Renal cortex interstitium (tissue), 15 donors: ENCODE data around the gene ZNF136. TPM values are rescaled to one million over a fixed set of nuclear protein-coding genes. Genes with fewer than 3 reads are reported as not detected.
A peak's percentile ranks its signal among the peaks of the same experiment; 100 is the strongest.

ENCODE experiments used
- DNase-seq, 11 donors: peaks; one replicate each; pipeline ENCODE4 v3.0.0-alpha.2; 2013; ENCODE audit warnings: low read depth in 9 of 11, low spot score in 4 of 11; ENCODE audit errors: extremely low read depth in 1 of 11
- long read RNA-seq, 16 experiments: transcript quantifications; one replicate each; lab custom pipeline, GENCODE V29; 2026
- polyA plus RNA-seq, 3 donors: library from polyadenylated mRNA; unstranded; fragments of 120-200 nt; gene quantifications; one replicate each; pipeline ENCODE4 v1.2.1, GENCODE V29; 2013; ENCODE audit not compliant: insufficient read length in 3 of 3

Gene ZNF136
- 10 to 100 TPM; 16.3 to 18.9 (median 18.4) TPM for polyA plus RNA-seq
- long read RNA-seq, donor 1, partial matches to known transcripts, result 0 of 1 reads
- long read RNA-seq, donor 1, other reads (novel, unspliced or antisense), result 0 of 1 reads
- long read RNA-seq, donor 2, partial matches to known transcripts, result 0 of 3 reads
- long read RNA-seq, donor 2, other reads (novel, unspliced or antisense), result 0 of 3 reads
- long read RNA-seq, donor 3, partial matches to known transcripts, result 0 of 5 reads
- long read RNA-seq, donor 3, other reads (novel, unspliced or antisense), result 0 of 5 reads
- long read RNA-seq, donor 4, partial matches to known transcripts, result 0 of 2 reads
- long read RNA-seq, donor 4, other reads (novel, unspliced or antisense), result 0 of 2 reads
- long read RNA-seq, donor 5, result 0 reads
- long read RNA-seq, donor 6, partial matches to known transcripts, result 0 of 2 reads
- long read RNA-seq, donor 6, other reads (novel, unspliced or antisense), result 0 of 2 reads
- long read RNA-seq, donor 7, transcript ZNF136-201 (4 exons, 3,643 nt), result major isoform, 5 of 6 reads
- long read RNA-seq, donor 7, partial matches to known transcripts, result 0 of 6 reads
- long read RNA-seq, donor 7, other reads (novel, unspliced or antisense), result 0 of 6 reads
- long read RNA-seq, donor 8, result 0 reads
- long read RNA-seq, donor 9, partial matches to known transcripts, result 0 of 2 reads
- long read RNA-seq, donor 9, other reads (novel, unspliced or antisense), result 0 of 2 reads
- long read RNA-seq, donor 10, partial matches to known transcripts, result 0 of 4 reads
- long read RNA-seq, donor 10, other reads (novel, unspliced or antisense), result 0 of 4 reads
- long read RNA-seq, donor 11, partial matches to known transcripts, result 0 of 2 reads
- long read RNA-seq, donor 11, other reads (novel, unspliced or antisense), result 0 of 2 reads
- long read RNA-seq, donor 12, partial matches to known transcripts, result 0 of 1 reads
- long read RNA-seq, donor 12, other reads (novel, unspliced or antisense), result 0 of 1 reads
- long read RNA-seq, donor 13, result 0 reads
- long read RNA-seq, donor 14, transcript ZNF136-201 (4 exons, 3,643 nt), result major isoform, 10 of 11 reads
- long read RNA-seq, donor 14, partial matches to known transcripts, result 0 of 11 reads
- long read RNA-seq, donor 14, other reads (novel, unspliced or antisense), result 0 of 11 reads
- long read RNA-seq, donor 15, partial matches to known transcripts, result 0 of 1 reads
- long read RNA-seq, donor 15, other reads (novel, unspliced or antisense), result 0 of 1 reads
- long read RNA-seq, donor 16, transcript ZNF136-201 (4 exons, 3,643 nt), result major isoform, 5 of 6 reads
- long read RNA-seq, donor 16, partial matches to known transcripts, result 0 of 6 reads
- long read RNA-seq, donor 16, other reads (novel, unspliced or antisense), result 0 of 6 reads

DNA sequence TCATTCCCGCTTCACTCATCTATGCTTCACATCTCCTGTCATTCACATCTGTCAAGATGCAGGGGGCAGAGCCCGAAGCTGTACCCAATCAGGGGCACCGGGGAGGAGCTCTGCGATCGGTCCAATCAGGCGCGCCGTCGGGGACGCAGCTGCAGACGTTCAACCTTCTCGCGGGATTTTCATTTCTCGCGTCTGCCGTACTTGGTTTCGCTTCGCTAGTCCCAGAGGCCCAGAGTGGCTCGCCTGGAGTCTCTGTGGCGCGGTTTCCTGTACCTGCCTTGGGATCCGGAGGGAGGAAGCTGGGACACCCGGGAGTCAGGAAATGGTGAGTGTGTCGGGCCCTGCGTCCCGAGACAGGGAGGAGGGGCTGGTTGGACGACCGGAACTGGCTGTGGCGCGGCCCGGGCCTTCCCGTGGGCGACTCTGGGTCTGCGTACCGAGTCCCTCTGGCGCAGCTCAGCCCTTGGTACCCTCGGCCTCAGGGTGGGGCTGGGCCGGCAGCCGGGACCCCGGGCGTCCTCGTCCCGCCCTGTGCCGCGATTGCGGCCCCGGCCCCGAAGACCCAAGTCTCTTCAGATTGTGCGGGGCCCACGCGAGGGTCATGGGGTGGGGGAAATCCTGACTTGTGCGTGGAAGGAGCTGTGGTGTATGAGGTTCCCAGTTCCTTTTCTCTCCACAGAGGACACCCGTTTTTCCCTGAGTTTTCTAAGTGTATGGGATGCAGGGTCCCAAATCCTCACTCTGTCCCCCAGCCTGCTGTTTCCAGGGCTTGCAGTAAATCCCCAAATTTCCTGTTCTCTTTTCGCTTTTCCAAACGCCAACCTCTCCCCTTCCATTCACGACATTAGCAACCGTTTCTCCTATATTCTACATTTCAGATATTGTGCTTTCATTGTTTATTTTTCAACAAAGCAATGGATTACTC, at the start of gene ZNF136:
Gene ZNF136, plus strand, starts transcription at position 215 of the 925 bp plus-strand sequence. Its CDS starts 108 bp downstream, at position 323.
- DNase-seq, result peak; percentile 82 to 96 (median 93)

DNA sequence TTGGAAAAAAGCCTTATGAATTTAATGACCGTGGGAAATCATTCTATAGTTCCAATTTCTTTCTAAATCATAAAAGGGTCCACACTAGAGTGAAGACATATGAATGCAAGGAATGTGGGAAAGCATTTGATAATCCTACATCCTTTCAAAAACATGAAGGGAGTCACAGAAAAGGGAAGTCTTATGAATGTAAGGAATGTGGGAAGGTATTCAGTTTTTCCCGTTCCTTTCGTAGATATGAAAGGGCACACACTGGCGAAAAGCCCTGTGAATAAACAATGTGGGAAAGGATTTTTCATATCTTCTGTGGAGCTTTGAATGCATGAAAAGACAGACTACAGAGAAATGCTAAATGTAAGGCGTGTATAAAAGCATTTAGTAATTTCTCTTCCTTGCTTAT, 49.8 kb upstream of the ZNF136 start:
- DNase-seq, result no peak

DNA sequence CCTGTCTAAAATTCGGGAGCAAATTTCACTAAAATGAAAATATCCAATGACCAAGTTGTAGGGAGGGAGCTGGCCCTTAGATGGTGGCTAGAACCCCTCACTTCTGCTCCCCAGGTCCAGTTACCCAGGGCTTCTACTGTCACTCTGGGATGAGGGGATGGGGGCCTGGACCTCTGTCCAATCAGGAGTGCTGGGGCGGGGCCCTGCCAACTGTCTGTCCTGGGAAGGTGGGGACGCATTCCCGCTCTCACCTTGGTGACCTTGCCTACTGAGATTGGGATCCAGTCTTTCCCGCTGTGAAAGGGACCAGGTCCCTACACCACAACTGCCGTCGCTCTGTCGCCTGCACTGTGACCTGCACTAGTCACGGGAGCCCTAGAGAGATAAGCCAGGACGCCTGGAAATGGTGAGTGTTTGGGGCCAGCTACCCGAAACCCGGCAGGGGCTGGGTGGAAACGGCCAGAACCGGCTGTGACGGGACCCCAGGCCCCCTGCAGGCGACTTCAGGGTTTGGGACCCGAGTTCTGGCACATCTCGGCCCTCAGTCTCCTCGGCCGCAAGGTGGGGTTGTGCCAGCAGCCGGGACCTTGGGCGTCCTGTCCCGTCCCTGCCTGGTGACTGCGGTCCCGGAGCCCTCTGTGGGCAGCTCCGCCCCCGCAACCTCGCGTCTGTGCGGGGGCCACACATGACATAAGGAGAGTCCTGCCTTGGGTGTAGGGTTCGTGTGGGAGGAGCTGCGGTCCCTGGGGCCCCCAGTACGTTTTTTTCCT, 45.5 kb upstream of the ZNF136 start:
- no peak for DNase-seq

DNA sequence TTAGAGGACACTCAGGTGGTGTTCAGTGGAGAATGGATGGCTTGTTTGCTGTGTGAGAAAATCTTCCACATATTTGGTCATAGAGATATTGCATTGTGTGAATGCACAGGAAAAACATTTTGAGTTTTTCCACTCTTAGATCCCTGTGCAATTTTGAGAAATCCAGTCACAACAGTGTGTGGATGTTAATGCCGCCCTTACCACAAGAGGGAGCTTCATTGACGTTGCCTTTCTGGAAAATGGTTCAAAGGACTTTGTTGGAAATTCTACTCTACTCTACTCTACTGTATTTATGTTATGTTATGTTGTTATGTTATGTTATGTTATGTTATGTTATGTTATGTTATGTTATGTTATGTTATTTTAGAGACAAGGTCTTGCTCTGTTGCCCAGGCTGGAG, 36.2 kb upstream of the ZNF136 start:
- no peak for DNase-seq

DNA sequence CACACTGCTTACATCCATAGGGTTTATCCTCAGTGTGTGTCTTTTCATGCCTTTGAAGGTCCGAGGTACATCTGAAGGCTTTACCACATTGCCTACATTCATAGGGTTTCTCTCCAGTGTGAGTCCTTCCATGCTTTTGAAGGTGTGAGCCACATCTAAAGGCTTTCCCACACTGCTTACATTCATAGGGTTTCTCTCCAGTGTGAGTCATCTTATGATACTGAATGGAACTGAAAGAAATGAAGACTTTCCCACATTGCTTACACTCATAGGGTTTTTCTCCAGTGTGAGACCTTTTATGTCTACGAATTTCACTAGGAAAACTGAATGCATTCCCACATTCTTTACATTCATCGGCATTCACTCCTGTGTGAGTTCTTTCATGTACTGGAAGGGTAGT, 29.8 kb upstream of the ZNF136 start:
- DNase-seq, result no peak

DNA sequence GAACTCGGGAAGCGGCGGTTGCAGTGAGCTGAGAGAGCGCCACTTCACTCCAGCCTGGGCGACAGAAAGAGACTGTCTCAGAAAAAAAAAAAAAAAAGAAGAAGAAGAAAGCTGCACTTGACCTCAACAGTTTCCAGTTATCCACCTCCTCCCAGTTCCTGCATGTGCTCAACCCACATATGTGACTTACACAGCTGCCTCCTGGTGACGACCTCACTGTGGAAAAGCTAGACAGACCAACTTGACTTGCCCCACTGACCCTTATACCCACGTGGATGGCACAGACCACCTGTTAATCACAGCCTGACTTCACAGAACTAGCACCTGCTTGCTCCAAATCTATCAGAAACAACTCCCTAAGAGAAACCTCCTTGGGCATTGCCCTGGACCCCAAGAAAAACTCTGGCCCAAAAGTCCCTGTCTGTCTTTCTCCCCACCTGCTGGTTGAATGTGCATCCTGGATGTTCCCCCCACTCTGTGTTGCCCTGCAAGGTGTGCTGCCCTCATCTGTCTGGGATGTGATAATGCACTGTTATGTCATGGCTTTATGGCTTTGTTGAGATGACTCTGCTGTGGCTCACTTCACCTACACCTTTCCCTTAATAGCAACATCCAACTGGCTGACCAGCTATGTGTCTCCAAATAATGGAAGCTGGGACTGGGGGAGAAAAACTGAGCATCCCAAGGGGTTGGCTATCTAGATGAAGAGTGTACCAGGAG, 25.5 kb upstream of the ZNF136 start:
- no peak for DNase-seq

DNA sequence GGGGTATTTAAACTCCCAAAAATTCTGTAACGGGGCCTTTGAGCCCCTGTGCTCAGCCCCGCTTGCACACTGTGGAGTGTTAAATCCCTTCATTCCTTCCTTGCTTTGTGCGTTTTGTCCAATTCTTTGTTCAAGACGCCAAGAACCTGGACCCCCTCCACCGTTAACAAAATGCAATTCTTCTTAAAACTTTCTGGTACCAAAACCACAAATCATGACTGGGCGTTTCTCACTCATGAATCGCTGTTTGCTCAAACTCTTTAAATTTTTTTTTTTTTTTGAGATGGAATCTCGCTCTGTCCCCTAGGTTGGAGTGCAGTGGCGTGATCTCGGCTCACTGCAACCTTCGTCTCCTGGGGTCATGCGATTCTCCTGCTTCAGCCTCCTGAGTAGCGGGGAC, 23.6 kb upstream of the ZNF136 start:
- DNase-seq, result no peak

DNA sequence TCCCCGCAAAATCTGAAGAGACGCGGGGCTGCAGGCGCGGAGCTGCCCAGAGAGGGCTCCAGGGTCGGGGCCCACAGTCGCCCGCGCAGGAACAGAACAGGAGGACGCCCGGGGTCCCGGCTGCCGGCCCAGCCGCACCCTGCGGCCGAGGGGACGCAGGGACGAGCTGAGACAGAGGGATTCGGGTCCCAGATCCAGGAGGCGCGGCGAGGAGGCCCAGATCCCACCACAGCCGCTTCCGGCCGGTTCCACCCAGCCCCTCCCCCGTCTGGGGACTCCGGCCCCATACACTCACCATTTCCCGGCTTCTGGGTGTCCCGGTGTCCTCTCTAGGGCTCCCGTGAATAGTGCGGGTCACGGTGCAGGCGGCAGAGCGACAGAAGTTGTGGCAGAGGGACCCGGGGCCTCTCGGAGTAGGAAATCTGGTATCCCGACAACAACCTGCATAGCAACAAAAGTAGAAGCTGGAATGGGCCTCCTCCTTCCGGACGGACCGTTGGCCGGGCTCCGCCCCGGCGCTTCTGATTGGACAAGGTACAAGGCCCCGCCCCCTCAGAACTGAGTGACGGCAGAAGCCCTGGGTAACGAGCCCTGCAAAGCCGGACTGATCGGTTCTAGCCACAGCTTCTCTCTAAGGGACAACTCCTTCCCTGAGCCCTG, 22.9 kb upstream of the ZNF136 start, which contains the start of gene ZNF20:
Gene ZNF20, minus strand, starts transcription at position 466 of the 660 bp plus-strand sequence. Its CDS starts 168 bp downstream, at position 298.
- DNase-seq, result peak; percentile 89 to 96 (median 94)

DNA sequence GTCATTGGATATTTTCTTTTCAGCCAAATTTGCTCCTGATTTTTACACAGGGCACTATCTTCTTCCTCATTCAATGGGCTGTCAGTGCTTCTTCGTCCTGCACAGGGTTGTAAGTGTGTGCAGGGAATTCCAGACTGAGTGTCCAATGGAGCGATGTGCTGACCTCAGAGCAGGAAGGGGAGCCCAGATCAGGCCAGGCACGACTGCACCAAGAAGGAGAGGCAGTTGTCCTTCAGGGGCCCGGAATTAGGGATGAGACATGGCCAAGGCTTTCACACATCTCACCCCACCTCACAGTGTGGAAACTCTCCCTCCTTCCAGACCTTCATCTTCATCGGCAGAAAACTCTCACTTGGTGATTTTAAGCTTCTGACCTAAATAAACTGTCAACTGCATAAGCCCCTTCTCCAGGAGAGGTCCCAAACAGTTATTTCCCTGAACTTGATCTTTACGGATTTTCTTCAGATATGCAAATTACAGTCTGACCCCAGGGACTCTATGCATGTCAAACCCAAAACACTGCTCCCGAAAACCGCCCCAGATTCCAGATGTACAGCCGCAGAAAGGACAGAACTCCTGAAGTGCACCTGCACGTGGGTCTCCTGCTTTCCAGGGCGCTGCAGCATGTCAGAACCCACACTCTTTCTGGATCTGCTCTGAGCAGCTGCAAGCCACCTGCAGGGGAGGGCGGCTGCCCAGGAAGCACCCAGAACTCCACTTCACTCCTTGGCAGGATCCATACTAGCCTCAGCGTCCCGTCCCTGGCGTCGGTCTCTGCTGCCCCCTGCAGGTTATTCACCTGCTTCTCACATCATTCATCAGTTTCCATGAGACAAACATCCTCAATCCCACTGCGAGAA, 22.1 kb upstream of the ZNF136 start:
- peak in 10 of 11 donors; percentile 66 to 86 (median 75) for DNase-seq

DNA sequence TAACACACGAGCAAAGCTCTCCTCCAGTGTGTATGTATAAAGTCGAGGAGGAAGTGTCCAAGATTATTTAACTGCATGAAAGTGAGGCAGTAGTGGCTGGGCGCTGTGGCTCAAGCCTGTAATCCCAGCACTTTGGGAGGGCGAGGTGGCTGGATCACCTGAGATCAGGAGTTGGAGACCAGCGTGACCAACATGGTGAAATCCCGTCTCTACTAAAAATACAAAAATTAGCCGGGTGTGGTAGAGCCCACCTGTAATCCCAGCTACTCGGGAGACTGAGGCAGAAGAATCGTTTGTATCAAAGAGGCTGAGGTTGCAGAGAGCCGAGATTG, 21.5 kb upstream of the ZNF136 start:
- no peak for DNase-seq

DNA sequence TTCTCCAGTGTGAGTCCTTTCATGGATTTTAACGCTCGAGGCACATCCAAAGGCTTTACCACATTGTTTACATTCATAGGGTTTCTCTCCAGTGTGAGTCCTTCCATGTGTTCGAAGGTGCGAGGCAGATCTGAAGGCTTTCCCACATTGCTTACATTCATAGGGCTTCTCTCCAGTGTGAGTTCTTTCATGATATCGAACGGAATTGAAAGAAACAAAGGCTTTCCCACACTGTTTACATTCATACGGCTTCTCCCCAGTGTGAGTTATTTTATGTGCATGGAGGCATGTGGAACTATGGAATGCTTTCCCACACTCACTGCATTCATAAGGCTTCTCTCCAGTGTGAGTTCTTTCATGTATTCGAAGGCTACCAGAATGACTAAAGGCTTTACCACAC, 17.5 kb upstream of the ZNF136 start:
- no peak for DNase-seq

DNA sequence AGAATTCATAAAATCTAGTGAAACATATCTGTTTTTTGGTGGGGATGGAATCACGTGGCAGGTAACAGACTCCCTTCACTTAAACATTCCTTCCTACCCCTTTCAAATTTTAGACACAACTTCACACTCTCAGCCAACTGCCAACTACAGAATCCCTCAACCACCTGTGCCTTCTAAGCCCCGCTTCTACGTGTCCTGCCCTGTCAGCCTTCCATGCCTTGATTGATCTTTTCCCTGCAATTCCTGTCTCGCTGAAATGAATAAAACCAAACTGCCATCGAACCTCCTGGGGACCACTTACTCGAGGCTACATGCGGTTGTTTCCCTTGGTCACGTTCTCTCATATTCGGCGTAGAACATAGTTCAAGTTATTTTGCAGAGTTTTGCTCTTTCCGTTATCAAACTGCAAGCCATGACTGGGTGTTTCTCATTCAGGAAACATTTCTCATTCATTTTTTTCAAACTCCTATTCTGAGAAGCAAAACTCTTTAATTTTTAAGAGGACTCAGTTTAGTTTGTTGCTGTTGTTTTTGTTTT, 7.5 kb upstream of the ZNF136 start:
- no peak for DNase-seq

DNA sequence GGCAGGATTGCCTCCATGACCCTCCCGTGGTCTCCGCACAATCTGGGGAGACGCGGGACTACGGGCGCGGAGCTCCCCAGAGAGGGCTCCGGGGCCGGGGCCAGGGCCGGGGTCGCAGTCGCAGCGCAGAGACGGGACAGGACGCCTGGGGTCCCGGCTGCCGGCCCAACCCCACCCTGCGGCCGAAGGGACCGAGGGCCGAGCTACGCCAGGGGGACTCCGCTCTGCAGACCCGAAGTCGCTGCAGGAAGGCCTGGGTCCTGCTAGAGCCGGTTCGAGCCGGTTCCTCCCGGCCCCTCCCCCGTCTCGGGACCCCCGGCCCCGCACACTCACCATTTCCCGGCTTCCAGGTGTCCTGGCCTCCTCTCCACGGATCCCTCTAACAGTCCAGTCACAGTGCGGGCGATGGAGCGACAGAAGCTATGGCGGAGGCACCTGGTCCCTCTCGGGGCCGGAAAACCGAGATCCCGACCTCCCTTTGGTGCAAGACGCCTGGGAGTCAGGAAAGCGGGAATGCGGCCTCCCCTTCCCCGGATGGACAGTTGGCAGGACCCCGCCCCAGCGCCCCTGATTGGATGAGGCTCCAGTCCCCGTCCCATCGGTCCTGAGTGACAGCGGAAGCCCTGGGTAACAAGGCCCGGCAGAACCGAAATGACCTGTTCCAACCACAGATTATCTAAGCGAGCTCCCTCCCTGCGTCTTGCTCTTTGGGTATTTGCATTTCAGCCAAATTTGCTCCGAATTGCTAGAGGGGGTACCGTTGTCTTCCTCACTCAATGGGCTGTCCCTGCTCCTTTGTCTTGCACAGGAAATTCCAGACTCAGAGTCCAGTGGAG, 6.5 kb upstream of the ZNF136 start, which contains the start of gene ZNF625:
Gene ZNF625, minus strand, starts transcription at position 512 of the 836 bp plus-strand sequence. Its CDS starts 176 bp downstream, at position 336.
- peak in 10 of 11 donors; percentile 79 to 93 (median 88) for DNase-seq
